ENCODE results near the gene KCNG4. TPM values are rescaled to one million over a fixed set of nuclear protein-coding genes. Genes with fewer than 3 reads are reported as not detected.

KCNG4 gene
- total and polyA plus RNA-seq, 2 of the 8 experiments (the other 6 are each of a cell fraction or from before 2014, with no cell fraction given): not detected

DNA sequence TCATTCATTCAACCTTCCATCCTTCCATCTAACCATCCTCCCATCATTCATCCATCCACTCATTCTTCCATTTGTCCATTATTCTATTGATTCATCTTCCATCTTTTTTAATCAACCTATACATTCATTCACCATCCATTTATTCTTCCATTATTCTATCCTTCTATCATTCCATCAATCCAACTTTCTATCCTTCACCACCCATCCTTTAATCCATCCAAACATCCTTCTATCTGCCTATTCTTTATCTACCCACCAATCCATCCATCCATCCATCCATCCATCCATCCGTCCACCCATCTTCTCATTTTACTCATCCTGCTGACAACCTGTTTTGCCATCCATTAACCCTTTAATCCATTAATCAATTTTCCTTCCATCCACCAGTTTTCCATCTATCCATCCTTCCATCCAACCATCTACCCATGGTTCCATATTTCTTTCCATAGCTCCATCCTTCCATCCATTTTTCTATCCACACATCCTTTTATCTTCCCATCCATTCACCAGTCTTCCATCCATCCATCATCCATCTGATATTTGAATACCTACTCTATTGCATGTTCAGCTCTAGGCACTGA, 33.0 kb upstream of the KCNG4 start:
- no peak overlapping the region for H4K5ac ChIP-seq (ENCODE audit: insufficient read length, low read depth, low read length)
- H2BK120ac ChIP-seq (replicated peaks; ENCODE audit: low read depth, low read length): no peak overlapping the region
- no peak overlapping the region for H2AFZ ChIP-seq (ENCODE audit: low read length)
- H3K23ac ChIP-seq (ENCODE audit: insufficient read length): no peak overlapping the region
- POLR2A ChIA-PET (ENCODE audit: partially characterized antibody): interaction anchor here (1.0 kb wide), 1 partner anchor 9 kb away, joined by 3 read pairs; no protein-coding TSS in a partner anchor
- H4K20me1 ChIP-seq (replicated peaks in 1 of 2; ENCODE audit: control insufficient read depth in 1 of 2, insufficient read depth in 2 of 2, low read length in 2 of 2): no peaks in the 10 kb centered on the region
- H3K79me1 ChIP-seq (ENCODE audit: low read depth, low read length): no peaks in the 10 kb centered on the region
- no peak overlapping the region for H3K27ac ChIP-seq (ENCODE audit: low read depth, low read length)
- 44 to 100% methylated on average over 1 of the region's 1 CpG for WGBS, 2 experiments (ENCODE audit: extremely low coverage in 1 of 2, insufficient coverage in 1 of 2, insufficient read length in 1 of 2, insufficient replicate concordance in 2 of 2, low coverage in 1 of 2, low lambda C conversion rate in 2 of 2, missing lambda C conversion rate in 1 of 2)
- H2BK5ac ChIP-seq (ENCODE audit: low read depth, low read length): no peak overlapping the region
- H2BK12ac ChIP-seq (ENCODE audit: low read depth, low read length): no peak overlapping the region
- no peak overlapping the region for H3K14ac ChIP-seq (ENCODE audit: insufficient read length)
- H3K9me3 ChIP-seq (ENCODE audit: insufficient read depth in 2 of 2, low read depth in 1 of 2, low read length in 1 of 2): no peaks in the 10 kb centered on the region
- peaks cover 8% of the 10 kb centered on the region; the same call in 1 of the 2 replicates for H3K23me2 ChIP-seq (ENCODE audit: low read depth, low read length)
- H3K36me3 ChIP-seq (ENCODE audit: control insufficient read depth in 2 of 4, insufficient read depth in 4 of 4, low read length in 3 of 4): no peaks in the 10 kb centered on the region
- no peak for DNase-seq (ENCODE audit: low read depth in 1 of 2, low spot score in 2 of 2)
- H3K18ac ChIP-seq (ENCODE audit: extremely low read depth, low read length): no peak overlapping the region
- no peak for FAIRE-seq
- no peaks in the 10 kb centered on the region for H3K4me1 ChIP-seq (replicated peaks in 1 of 4; ENCODE audit: control insufficient read depth in 3 of 4, insufficient read depth in 4 of 4, low read length in 3 of 4)
- H3K79me2 ChIP-seq (ENCODE audit: control insufficient read depth in 1 of 2, insufficient read depth in 2 of 2, low read length in 2 of 2): no peaks in the 10 kb centered on the region
- no peak overlapping the region for H2BK15ac ChIP-seq (ENCODE audit: low read length)
- H3K4me3 ChIP-seq (ENCODE audit: extremely low read depth in 1 of 4, insufficient read depth in 2 of 4, low read depth in 3 of 4, low read length in 4 of 4): no peak overlapping the region
- no peak overlapping the region for H2AK5ac ChIP-seq (ENCODE audit: low read depth, low read length)
- no peak overlapping the region for H2BK20ac ChIP-seq (ENCODE audit: low read length)
- H3K4ac ChIP-seq (replicated peaks; ENCODE audit: insufficient read length, low read depth, low read length): no peak overlapping the region
- no peak overlapping the region for H3K4me2 ChIP-seq (ENCODE audit: insufficient read depth in 1 of 2, low read depth in 2 of 2, low read length in 2 of 2)
- H3K27me3 ChIP-seq (replicated peaks in 1 of 4; ENCODE audit: control insufficient read depth in 3 of 4, extremely low read depth in 1 of 4, insufficient read depth in 3 of 4, low read length in 3 of 4): peaks cover 0 to 3% (median 0%) of the 10 kb centered on the region in 4 experiments; a peak in 1 of 7 replicates
- TF ChIP-seq BACH1 (IDR thresholded peaks at IDR 0.05; ENCODE audit: low read length): no peak
- H3K56ac ChIP-seq (replicated peaks; ENCODE audit: insufficient read length, low read depth, low read length): peak overlapping the region; percentile 60
- H4K91ac ChIP-seq (replicated peaks; ENCODE audit: insufficient read length, low read length): no peak overlapping the region
- H3K9ac ChIP-seq (replicated peaks in 1 of 4; ENCODE audit: extremely low read depth in 1 of 4, low read depth in 3 of 4, low read length in 3 of 4): no peak overlapping the region
- CTCF ChIA-PET (ENCODE audit: partially characterized antibody): interaction anchor here (1.2 to 1.3 kb wide), 2 partner anchors 12 to 209 kb away, joined by 3 to 5 read pairs; no protein-coding TSS in a partner anchor
- H4K8ac ChIP-seq (ENCODE audit: extremely low read depth, insufficient read depth, low read length): no peak overlapping the region

Data from H1 (cell line).